ENCODE measurements around the gene MS4A18.
"Not testable (repeated sequence)": the region's sequence is repeated elsewhere in the genome, so short reads cannot be mapped to it uniquely, and the experiment has no call there.

- not testable (repeated sequence) for TF ChIP-seq CTCF (IDR thresholded peaks at IDR 0.05 in 2 of 3, conservative IDR thresholded peaks at IDR 0.05 in 1 of 3; ENCODE audit: control insufficient read depth in 2 of 3, extremely low read depth in 1 of 3, insufficient read depth in 1 of 3, low read depth in 3 of 3, low read length in 3 of 3); RFX5 (IDR thresholded peaks at IDR 0.05; ENCODE audit: low read depth, low read length); E2F4 (IDR thresholded peaks at IDR 0.05; ENCODE audit: low read depth, low read length); IRF3 (IDR thresholded peaks at IDR 0.05); ZBTB40 (IDR thresholded peaks at IDR 0.05; ENCODE audit: borderline replicate concordance); POLR2AphosphoS5 (IDR thresholded peaks at IDR 0.05; ENCODE audit: low read length)
- TF ChIP-seq SPI1 (IDR thresholded peaks at IDR 0.05; ENCODE audit: borderline replicate concordance, insufficient read depth, low read depth, low read length) (peak; percentile 79), EED (IDR thresholded peaks at IDR 0.05; ENCODE audit: low read depth) (0 out of 2 replicates have a peak, but pooled peaks have one; percentile 7)
Measured at GRCh38 chr11:60684541-60684848, 40.0 kb upstream of the MS4A18 start.
